CD4-positive, CD25-positive, alpha-beta regulatory T cell (primary cell): ENCODE measurements around the gene SIVA1. TPM values are rescaled to one million over a fixed set of nuclear protein-coding genes. Genes with fewer than 3 reads are reported as not detected.

Experiments
- ATAC-seq, 2 donors: fragments of 150-1000 bp; cut with Tn5 transposase; one replicate each; pipeline ENCODE4 v1.10.0; 2021; ENCODE audit warnings: low read depth in 2 of 2, moderate number of reproducible peaks in 2 of 2, moderate library complexity in 1 of 2
- DNase-seq, 3 donors: peaks; one replicate each; pipeline versions ENCODE4 v3.0.0 to v3.0.0-alpha.2; 2012 to 2022; ENCODE audit warnings: mixed read lengths in 1 of 3
- H3K27ac ChIP-seq: one replicate; pipeline ENCODE4 v1.7.0; 2013; ENCODE audit warnings: mild to moderate bottlenecking, low read length; ENCODE audit not compliant: insufficient read depth, poor library complexity, severe bottlenecking
- H3K27me3 ChIP-seq: one replicate; pipeline ENCODE4 v1.7.0; 2013; ENCODE audit warnings: low read length; ENCODE audit not compliant: control insufficient read depth, insufficient read depth
- H3K36me3 ChIP-seq: one replicate; pipeline ENCODE4 v1.7.0; 2013; ENCODE audit warnings: mild to moderate bottlenecking, low read length, moderate library complexity; ENCODE audit not compliant: control insufficient read depth, insufficient read depth
- H3K4me1 ChIP-seq: 2 replicates; pipeline ENCODE4 v1.7.0; 2013; ENCODE audit warnings: mild to moderate bottlenecking, low read length; ENCODE audit not compliant: insufficient read depth, control insufficient read depth, poor library complexity, severe bottlenecking
- H3K4me3 ChIP-seq: one replicate; pipeline ENCODE4 v1.7.0; 2013; ENCODE audit warnings: low read depth, mild to moderate bottlenecking, low read length, moderate library complexity
- H3K9me3 ChIP-seq, 2 experiments: 1 replicate in 1 of 2; 2 replicates in 1 of 2; pipeline ENCODE4 v1.7.0; 2013; ENCODE audit warnings: low read length in 2 of 2, mild to moderate bottlenecking in 1 of 2, moderate library complexity in 1 of 2; ENCODE audit not compliant: control insufficient read depth in 2 of 2
- H3K27ac Mint-ChIP-seq, 3 donors: one replicate each; pipeline ENCODE4 v1.8.0; 2020 to 2022; ENCODE audit warnings: mild to moderate bottlenecking in 3 of 3, mixed read lengths in 3 of 3, moderate library complexity in 2 of 3
- H3K27me3 Mint-ChIP-seq: one replicate; pipeline ENCODE4 v1.8.0; 2022; ENCODE audit warnings: mild to moderate bottlenecking, mixed read lengths
- H3K36me3 Mint-ChIP-seq: one replicate; pipeline ENCODE4 v1.8.0; 2020; ENCODE audit warnings: mixed read lengths
- H3K4me1 Mint-ChIP-seq, 4 donors: one replicate each; pipeline ENCODE4 v1.8.0; 2020 to 2022; ENCODE audit warnings: mixed read lengths in 4 of 4, mild to moderate bottlenecking in 1 of 4
- H3K4me3 Mint-ChIP-seq, 4 donors: one replicate each; pipeline ENCODE4 v1.8.0; 2020 to 2022; ENCODE audit warnings: mild to moderate bottlenecking in 4 of 4, mixed read lengths in 4 of 4, moderate library complexity in 3 of 4
- H3K9me3 Mint-ChIP-seq, 7 donors: one replicate each; pipeline ENCODE4 v1.8.0; 2020 to 2022; ENCODE audit warnings: mixed read lengths in 7 of 7, mild to moderate bottlenecking in 3 of 7, moderate library complexity in 2 of 7
- polyA plus RNA-seq, 4 donors: library from polyadenylated mRNA; unstranded; fragments of 300-500 nt; fragmentation: Illumina TruSeq; gene quantifications; one replicate each; pipeline ENCODE4 v1.2.3, GENCODE V29; 2021
- total RNA-seq: library from RNA; stranded (reverse); gene quantifications from one replicate; pipeline ENCODE4 v1.2.3, GENCODE V29; 2022

The SIVA1 gene
- total and polyA plus RNA-seq, 5 donors from 2014 or later, result 82.6 to 281 (median 240) TPM

GRCh38 chr14:104753528-104754212 lies 723 bp downstream of the SIVA1 start:
- Histone ChIP-seq H3K27ac (peak overlapping the region; percentile 92), H3K9me3 (no peaks in the 10 kb centered on the region), H3K4me1 (peaks cover 37% of the 10 kb centered on the region), H3K4me3 (peak overlapping the region; percentile 76), H3K36me3 (peaks cover 29% of the 10 kb centered on the region), H3K27me3 (no peaks in the 10 kb centered on the region)
- Mint-ChIP-seq H3K9me3 (no peaks in the 10 kb centered on the region), H3K27me3 (no peaks in the 10 kb centered on the region), H3K36me3 (peaks cover 8% of the 10 kb centered on the region), H3K4me3 (peak overlapping the region; percentile 92 to 99 (median 94)), H3K27ac (peak overlapping the region; percentile 52 to 94 (median 86)), H3K4me1 (peaks cover 0 to 55% (median 17%) of the 10 kb centered on the region in 4 donors)
- DNase-seq (peak; percentile 14 to 27 (median 18)), ATAC-seq (no peak)

GRCh38 chr14:104754213-104754851 lies 1.4 kb downstream of the SIVA1 start:
- no peak for DNase-seq
- H3K27ac ChIP-seq, result peak overlapping the region; percentile 92

DNA sequence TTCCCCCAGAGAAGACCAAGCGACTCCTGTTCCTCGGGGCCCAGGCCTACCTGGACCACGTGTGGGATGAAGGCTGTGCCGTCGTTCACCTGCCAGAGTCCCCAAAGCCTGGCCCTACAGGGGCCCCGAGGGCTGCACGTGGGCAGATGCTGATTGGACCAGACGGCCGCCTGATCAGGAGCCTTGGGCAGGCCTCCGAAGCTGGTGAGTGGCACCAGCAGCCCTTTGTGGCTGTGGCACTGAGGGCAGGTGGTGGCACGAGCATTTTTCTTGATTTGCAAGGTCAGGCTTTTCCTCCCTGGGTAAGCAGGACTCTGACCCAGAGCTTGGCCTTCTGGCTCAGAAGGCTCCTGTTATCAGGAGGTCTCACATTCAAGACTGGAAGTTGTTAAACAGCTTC lies 2.7 kb downstream of the SIVA1 start:
- H3K27ac ChIP-seq, result no peak overlapping the region
- peak overlapping the region in 3 of 4 donors; percentile 92 to 99 (median 94) for H3K4me3 Mint-ChIP-seq
- DNase-seq (no peak), ATAC-seq (no peak)
- peaks cover 0 to 56% (median 17%) of the 10 kb centered on the region in 4 donors for H3K4me1 Mint-ChIP-seq
- no peak overlapping the region for H3K4me3 ChIP-seq
- H3K36me3 ChIP-seq, result peaks cover 45% of the 10 kb centered on the region
- H3K36me3 Mint-ChIP-seq, result peaks cover 10% of the 10 kb centered on the region
- no peaks in the 10 kb centered on the region for H3K27me3 Mint-ChIP-seq
- H3K4me1 ChIP-seq, result peaks cover 37% of the 10 kb centered on the region
- no peaks in the 10 kb centered on the region for H3K9me3 ChIP-seq
- no peaks in the 10 kb centered on the region for H3K27me3 ChIP-seq
- H3K9me3 Mint-ChIP-seq, result no peaks in the 10 kb centered on the region
- H3K27ac Mint-ChIP-seq, result peak overlapping the region in 2 of 3 donors; percentile 31 to 47

More at GRCh38 chr14:104754213-104754851, 1.4 kb downstream of the SIVA1 start:
- Mint-ChIP-seq H3K9me3 (no peaks in the 10 kb centered on the region), H3K4me1 (peaks cover 0 to 55% (median 17%) of the 10 kb centered on the region in 4 donors), H3K27ac (peak overlapping the region in 2 of 3 donors; percentile 86 to 94), H3K4me3 (peak overlapping the region; percentile 92 to 99 (median 94)), H3K36me3 (peaks cover 10% of the 10 kb centered on the region), H3K27me3 (no peaks in the 10 kb centered on the region)
- Histone ChIP-seq H3K36me3 (peaks cover 35% of the 10 kb centered on the region), H3K4me3 (peak overlapping the region; percentile 76), H3K4me1 (peaks cover 37% of the 10 kb centered on the region), H3K9me3 (no peaks in the 10 kb centered on the region), H3K27me3 (no peaks in the 10 kb centered on the region)
- no peak for ATAC-seq

- ATAC-seq (no peak), DNase-seq (peak in 1 of 3 donors; percentile 69)
- Histone ChIP-seq H3K27me3 (no peaks in the 10 kb centered on the region), H3K4me3 (no peak overlapping the region), H3K4me1 (peaks cover 37% of the 10 kb centered on the region), H3K36me3 (peaks cover 50% of the 10 kb centered on the region), H3K27ac (no peak overlapping the region), H3K9me3 (no peaks in the 10 kb centered on the region)
- Mint-ChIP-seq H3K27me3 (no peaks in the 10 kb centered on the region), H3K27ac (peak overlapping the region in 1 of 3 donors; percentile 35), H3K4me3 (peak overlapping the region in 3 of 4 donors; percentile 16 to 77 (median 38)), H3K4me1 (peaks cover 0 to 52% (median 19%) of the 10 kb centered on the region in 4 donors), H3K9me3 (no peaks in the 10 kb centered on the region), H3K36me3 (peaks cover 17% of the 10 kb centered on the region)
Observed at GRCh38 chr14:104756477-104757237, 3.7 kb downstream of the SIVA1 start.

GRCh38 chr14:104757238-104757585 lies 4.3 kb downstream of the SIVA1 start:
- H3K9me3 ChIP-seq, result no peaks in the 10 kb centered on the region
- no peak for ATAC-seq
- H3K4me1 Mint-ChIP-seq, result peaks cover 0 to 52% (median 19%) of the 10 kb centered on the region in 4 donors
- no peak overlapping the region for H3K27ac ChIP-seq
- H3K4me3 Mint-ChIP-seq, result peak overlapping the region in 3 of 4 donors; percentile 16 to 77 (median 29)
- no peak overlapping the region for H3K4me3 ChIP-seq
- H3K9me3 Mint-ChIP-seq, result no peaks in the 10 kb centered on the region
- DNase-seq, result no peak
- H3K27me3 ChIP-seq, result no peaks in the 10 kb centered on the region
- peaks cover 53% of the 10 kb centered on the region for H3K36me3 ChIP-seq
- peaks cover 20% of the 10 kb centered on the region for H3K36me3 Mint-ChIP-seq
- H3K27me3 Mint-ChIP-seq, result no peaks in the 10 kb centered on the region
- no peak overlapping the region for H3K27ac Mint-ChIP-seq
- peaks cover 32% of the 10 kb centered on the region for H3K4me1 ChIP-seq

- H3K27ac ChIP-seq, result no peak overlapping the region
- H3K4me3 ChIP-seq, result no peak overlapping the region
- peak overlapping the region in 1 of 3 donors; percentile 35 for H3K27ac Mint-ChIP-seq
- H3K27me3 Mint-ChIP-seq, result no peaks in the 10 kb centered on the region
- H3K27me3 ChIP-seq, result no peaks in the 10 kb centered on the region
- no peak for DNase-seq
- H3K36me3 Mint-ChIP-seq, result peaks cover 23% of the 10 kb centered on the region
- peak overlapping the region in 2 of 4 donors; percentile 29 to 57 for H3K4me3 Mint-ChIP-seq
- peaks cover 54% of the 10 kb centered on the region for H3K36me3 ChIP-seq
- H3K4me1 ChIP-seq, result peaks cover 31% of the 10 kb centered on the region
- ATAC-seq, result no peak
- peaks cover 0 to 45% (median 17%) of the 10 kb centered on the region in 4 donors for H3K4me1 Mint-ChIP-seq
- H3K9me3 ChIP-seq, result no peaks in the 10 kb centered on the region
- no peaks in the 10 kb centered on the region for H3K9me3 Mint-ChIP-seq
Observed at GRCh38 chr14:104757681-104758392, 4.9 kb downstream of the SIVA1 start.
